GM21423 (cell line): ENCODE results near the gene CFTR.
"Not testable (repeated sequence)": the region's sequence is repeated elsewhere in the genome, so short reads cannot be mapped to it uniquely, and the experiment has no call there.

Source experiments
- ATAC-seq: cut with Tn5 transposase; IDR thresholded peaks from one replicate; pipeline ENCODE4 v1.9.1; 2021; ENCODE audit warnings: mild to moderate bottlenecking, moderate library complexity; ENCODE audit not compliant: unreplicated experiment

The CFTR gene

GRCh38 chr7:117682681-117683385 lies 203.0 kb downstream of the CFTR start:
- no peak for ATAC-seq

GRCh38 chr7:117683430-117684175 lies 203.8 kb downstream of the CFTR start:
- ATAC-seq: no peak

- ATAC-seq: no peak
Measured at GRCh38 chr7:117685795-117686194, 206.0 kb downstream of the CFTR start.

GRCh38 chr7:117686311-117686935 lies 206.6 kb downstream of the CFTR start:
- ATAC-seq: no peak

GRCh38 chr7:117688126-117688525 lies 208.3 kb downstream of the CFTR start:
- no peak for ATAC-seq

- ATAC-seq: no peak
Measured at GRCh38 chr7:117689406-117689805, 209.6 kb downstream of the CFTR start.

GRCh38 chr7:117690147-117690546 lies 210.3 kb downstream of the CFTR start:
- no peak for ATAC-seq

GRCh38 chr7:117692338-117692737 lies 212.5 kb downstream of the CFTR start:
- no peak for ATAC-seq

GRCh38 chr7:117698018-117698417 lies 218.2 kb downstream of the CFTR start:
- no peak for ATAC-seq

- no peak for ATAC-seq
Measured at GRCh38 chr7:117704063-117704462, 224.2 kb downstream of the CFTR start.

GRCh38 chr7:117705630-117706029 lies 225.8 kb downstream of the CFTR start:
- ATAC-seq: no peak

GRCh38 chr7:117706210-117706609 lies 226.4 kb downstream of the CFTR start:
- no peak for ATAC-seq

- no peak for ATAC-seq
Measured at GRCh38 chr7:117707080-117707479, 227.3 kb downstream of the CFTR start.

GRCh38 chr7:117708173-117708572 lies 228.3 kb downstream of the CFTR start:
- ATAC-seq: not testable (repeated sequence)

- no peak for ATAC-seq
Measured at GRCh38 chr7:117711556-117711955, 231.7 kb downstream of the CFTR start.

- peak; percentile 74 for ATAC-seq
Measured at GRCh38 chr7:117715784-117716445, 236.1 kb downstream of the CFTR start.

GRCh38 chr7:117716707-117717299 lies 237.0 kb downstream of the CFTR start:
- ATAC-seq: no peak

GRCh38 chr7:117717357-117717756 lies 237.5 kb downstream of the CFTR start:
- no peak for ATAC-seq
